H1 (cell line): Measurements from ENCODE around the gene RBM47. TPM values are rescaled to one million over a fixed set of nuclear protein-coding genes. Genes with fewer than 3 reads are reported as not detected.
A peak's percentile ranks its signal among the peaks of the same experiment; 100 is the strongest.

ENCODE experiments used
- CTCF ChIA-PET: fragments of 300-600 bp; sonication (Branson Sonifier 250); formaldehyde crosslinking; loops from one replicate; lab custom pipeline; 2021; ENCODE audit not compliant: partially characterized antibody; lab: Charles Lee
- POLR2A ChIA-PET: fragments of 300-600 bp; sonication (Branson Sonifier 250); formaldehyde crosslinking; loops from one replicate; lab custom pipeline; 2021; ENCODE audit warnings: inconsistent platforms; ENCODE audit not compliant: partially characterized antibody; lab: Charles Lee
- DNase-seq, 2 experiments: peaks; one replicate each; pipeline versions ENCODE4 v3.0.0 to v3.0.0-alpha.2; 2010 to 2022; ENCODE audit warnings: low spot score in 2 of 2, low read depth in 1 of 2, mixed read lengths in 1 of 2
- FAIRE-seq: peaks from 2 replicates; lab custom pipeline; 2011; peaks lifted over from hg19 to GRCh38; lab: Jason Lieb, UNC
- H2AFZ ChIP-seq: 2 replicates; pipeline ENCODE4 v1.8.1; 2012; ENCODE audit warnings: low read length, inconsistent platforms
- H2AK5ac ChIP-seq: 2 replicates; pipeline ENCODE4 v1.6.1; 2013; ENCODE audit warnings: low read depth, low read length
- H2BK120ac ChIP-seq: replicated peaks from 2 replicates; pipeline ENCODE3; 2013; ENCODE audit warnings: low read depth, low read length, inconsistent platforms
- H2BK12ac ChIP-seq: 2 replicates; pipeline ENCODE4 v1.6.1; 2013; ENCODE audit warnings: low read depth, low read length
- H2BK15ac ChIP-seq: 2 replicates; pipeline ENCODE4 v1.6.1; 2013; ENCODE audit warnings: low read length
- H2BK20ac ChIP-seq: 2 replicates; pipeline ENCODE4 v1.6.1; 2013; ENCODE audit warnings: low read length
- H2BK5ac ChIP-seq: 2 replicates; pipeline ENCODE4 v1.6.1; 2013; ENCODE audit warnings: low read depth, low read length
- H3K14ac ChIP-seq: 2 replicates; pipeline ENCODE4 v1.6.1; 2013; ENCODE audit warnings: inconsistent platforms; ENCODE audit not compliant: insufficient read length
- H3K18ac ChIP-seq: 2 replicates; pipeline ENCODE4 v1.6.1; 2013; ENCODE audit warnings: low read length; ENCODE audit errors: extremely low read depth
- H3K23ac ChIP-seq: 2 replicates; pipeline ENCODE4 v1.6.1; 2013; ENCODE audit warnings: inconsistent platforms; ENCODE audit not compliant: insufficient read length
- H3K23me2 ChIP-seq: 2 replicates; pipeline ENCODE4 v1.6.1; 2013; ENCODE audit warnings: low read depth, low read length
- H3K27ac ChIP-seq: 2 replicates; pipeline ENCODE4 v1.6.1; 2011; ENCODE audit warnings: low read depth, low read length, inconsistent platforms
- H3K27me3 ChIP-seq, 4 experiments: replicated peaks in 1 of 4; 1 replicate in 1 of 4; 2 replicates in 3 of 4; pipeline versions ENCODE4 v1.6.1 to v1.8.1; 2011 to 2013; ENCODE audit warnings: low read length in 3 of 4, mild to moderate bottlenecking in 3 of 4, inconsistent platforms in 2 of 4, mixed read lengths in 2 of 4, moderate library complexity in 1 of 4; ENCODE audit not compliant: control insufficient read depth in 3 of 4, insufficient read depth in 3 of 4; ENCODE audit errors: extremely low read depth in 1 of 4
- H3K36me3 ChIP-seq, 4 experiments: 2 replicates each; pipeline versions ENCODE4 v1.6.1 to v1.8.1; 2011 to 2013; ENCODE audit warnings: mild to moderate bottlenecking in 4 of 4, low read length in 3 of 4, moderate library complexity in 2 of 4, control low read depth in 1 of 4, inconsistent platforms in 1 of 4; ENCODE audit not compliant: insufficient read depth in 4 of 4, control insufficient read depth in 2 of 4
- H3K4ac ChIP-seq: replicated peaks from 2 replicates; pipeline ENCODE3; 2013; ENCODE audit warnings: low read length, low read depth, mixed read lengths, inconsistent platforms; ENCODE audit not compliant: insufficient read length
- H3K4me1 ChIP-seq, 4 experiments: replicated peaks in 1 of 4; 1 replicate in 1 of 4; 2 replicates in 3 of 4; pipeline versions ENCODE4 v1.6.1 to v1.8.1; 2011 to 2013; ENCODE audit warnings: low read length in 3 of 4, inconsistent platforms in 2 of 4, mixed read lengths in 1 of 4; ENCODE audit not compliant: insufficient read depth in 4 of 4, control insufficient read depth in 3 of 4
- H3K4me2 ChIP-seq, 2 experiments: 2 replicates each; pipeline versions ENCODE4 v1.6.1 to v1.8.1; 2011 to 2013; ENCODE audit warnings: low read depth in 2 of 2, low read length in 2 of 2, control low read depth in 1 of 2, inconsistent platforms in 1 of 2, mild to moderate bottlenecking in 1 of 2; ENCODE audit not compliant: insufficient read depth in 1 of 2
- H3K4me3 ChIP-seq, 4 experiments: fragments of 200-600, 300-600 bp in 1 of 4; sonication (generic), shearing (Covaris generic), sonication (Bioruptor Twin) in 1 of 4; 2 replicates each; pipeline versions ENCODE4 v1.5.1 to v1.8.1; 2011 to 2016; ENCODE audit warnings: low read length in 4 of 4, low read depth in 3 of 4, control low read depth in 2 of 4, inconsistent platforms in 2 of 4, mild to moderate bottlenecking in 2 of 4, mixed read lengths in 1 of 4, moderate library complexity in 1 of 4; ENCODE audit not compliant: insufficient read depth in 2 of 4; ENCODE audit errors: extremely low read depth in 1 of 4
- H3K56ac ChIP-seq: replicated peaks from 2 replicates; pipeline ENCODE3; 2013; ENCODE audit warnings: low read depth, mild to moderate bottlenecking, mixed read lengths, low read length, inconsistent platforms; ENCODE audit not compliant: insufficient read length
- H3K79me1 ChIP-seq: 2 replicates; pipeline ENCODE4 v1.6.1; 2013; ENCODE audit warnings: low read depth, low read length, control low read depth
- H3K79me2 ChIP-seq, 2 experiments: 2 replicates each; pipeline versions ENCODE4 v1.6.1 to v1.8.1; 2012 to 2013; ENCODE audit warnings: low read length in 2 of 2, mild to moderate bottlenecking in 2 of 2, inconsistent platforms in 1 of 2; ENCODE audit not compliant: insufficient read depth in 2 of 2, control insufficient read depth in 1 of 2
- H3K9ac ChIP-seq, 4 experiments: replicated peaks in 1 of 4; 1 replicate in 1 of 4; 2 replicates in 3 of 4; pipeline versions ENCODE4 v1.6.1 to v1.8.1; 2011 to 2013; ENCODE audit warnings: low read depth in 3 of 4, low read length in 3 of 4, control low read depth in 2 of 4, mild to moderate bottlenecking in 2 of 4, moderate library complexity in 2 of 4, inconsistent platforms in 1 of 4; ENCODE audit errors: extremely low read depth in 1 of 4
- H3K9me3 ChIP-seq, 2 experiments: 2 replicates each; pipeline versions ENCODE4 v1.6.1 to v1.8.1; 2012 to 2013; ENCODE audit warnings: mild to moderate bottlenecking in 2 of 2, moderate library complexity in 2 of 2, control low read depth in 1 of 2, inconsistent platforms in 1 of 2, low read depth in 1 of 2, low read length in 1 of 2, mixed read lengths in 1 of 2; ENCODE audit not compliant: insufficient read depth in 2 of 2
- H4K20me1 ChIP-seq, 2 experiments: replicated peaks in 1 of 2; 2 replicates each; pipeline versions ENCODE3 to v1.8.1; 2011 to 2013; ENCODE audit warnings: inconsistent platforms in 2 of 2, low read length in 2 of 2, mild to moderate bottlenecking in 1 of 2; ENCODE audit not compliant: insufficient read depth in 2 of 2, control insufficient read depth in 1 of 2
- H4K5ac ChIP-seq: 2 replicates; pipeline ENCODE4 v1.6.1; 2013; ENCODE audit warnings: low read length, low read depth, mixed read lengths, inconsistent platforms; ENCODE audit not compliant: insufficient read length
- H4K8ac ChIP-seq: 2 replicates; pipeline ENCODE4 v1.8.0; 2013; ENCODE audit warnings: mild to moderate bottlenecking, moderate library complexity, low read length, inconsistent platforms; ENCODE audit not compliant: insufficient read depth; ENCODE audit errors: extremely low read depth
- H4K91ac ChIP-seq: replicated peaks from 2 replicates; pipeline ENCODE3; 2013; ENCODE audit warnings: low read length, mixed read lengths, inconsistent platforms; ENCODE audit not compliant: insufficient read length
- CEBPB ChIP-seq: IDR thresholded peaks from 2 replicates; pipeline ENCODE4 v1.6.1; 2012; ENCODE audit warnings: low read depth, low read length
- JUN ChIP-seq: IDR thresholded peaks from 2 replicates; pipeline ENCODE4 v1.6.1; 2011; ENCODE audit warnings: low read depth, mild to moderate bottlenecking, improper control_type of control experiment, low read length
- JUND ChIP-seq: IDR thresholded peaks from 2 replicates; pipeline ENCODE4 v1.6.1; 2011; ENCODE audit warnings: mild to moderate bottlenecking, improper control_type of control experiment, low read length
- KDM1A ChIP-seq: fragments of 200-600, 300-600 bp; sonication (generic); IDR thresholded peaks from 2 replicates; pipeline ENCODE4 v1.7.1; 2016; ENCODE audit warnings: mild to moderate bottlenecking, low read length, borderline replicate concordance
- KDM5A ChIP-seq: fragments of 200-600 bp; IDR thresholded peaks from 2 replicates; pipeline ENCODE4 v1.7.1; 2012; ENCODE audit warnings: mild to moderate bottlenecking, low read length, inconsistent platforms, mixed read lengths
- RBBP5 ChIP-seq: IDR thresholded peaks from 2 replicates; pipeline ENCODE4 v1.7.1; 2012; ENCODE audit warnings: low read depth, mild to moderate bottlenecking, inconsistent platforms, low read length, moderate library complexity, borderline replicate concordance
- SAP30 ChIP-seq: fragments of 300-600 bp; sonication (generic); IDR thresholded peaks from 2 replicates; pipeline ENCODE4 v1.7.1; 2012; ENCODE audit warnings: low read length, moderate library complexity, mild to moderate bottlenecking, inconsistent platforms; ENCODE audit not compliant: insufficient read depth, insufficient replicate concordance
- SRF ChIP-seq: IDR thresholded peaks from 2 replicates; pipeline ENCODE4 v1.6.1; 2011; ENCODE audit warnings: mild to moderate bottlenecking, low read depth, low read length, moderate library complexity
- TAF1 ChIP-seq: IDR thresholded peaks from 2 replicates; pipeline ENCODE4 v1.6.1; 2011; ENCODE audit warnings: mild to moderate bottlenecking, low read depth, low read length
- TAF7 ChIP-seq: optimal IDR thresholded peaks from 2 replicates; pipeline ENCODE3; 2011; ENCODE audit warnings: low read depth, mild to moderate bottlenecking, inconsistent platforms, low read length, moderate library complexity, borderline replicate concordance
- WGBS, 2 experiments: shearing (Covaris generic) in 1 of 2; methylation state at CpG; one replicate each; pipeline versions ENCODE4 v1.1.6 to v1.1.7; 2013 to 2015; ENCODE audit warnings: low lambda C conversion rate in 2 of 2, mixed read lengths in 2 of 2, inconsistent platforms in 1 of 2, low coverage in 1 of 2, missing lambda C conversion rate in 1 of 2; ENCODE audit not compliant: insufficient replicate concordance in 2 of 2, insufficient coverage in 1 of 2, insufficient read length in 1 of 2; ENCODE audit errors: extremely low coverage in 1 of 2, missing lambda C conversion rate in 1 of 2; 5-methylcytosine and 5-hydroxymethylcytosine counted together
- polyA plus RNA-seq, 7 experiments: library from polyadenylated mRNA; depleted of rRNA in 3 of 7; stranded (reverse) in 5 of 7; unstranded in 2 of 7; fragments of >200 nt in 5 of 7; fragments of 200-250 nt in 2 of 7; gene quantifications; 1 replicate in 5 of 7; 2 replicates in 1 of 7; 4 replicates in 1 of 7; pipeline versions ENCODE4 v1.2.1 to v1.2.3, GENCODE V29; 2011 to 2013; ENCODE audit warnings: missing spikeins in 2 of 7, mixed read lengths in 2 of 7
- total RNA-seq: library from RNA; stranded (reverse); fragmentation: NEBNext Ultra II Directional; extraction: Animal tissue kit (Norgen Biotek cat#: 25700); gene quantifications from 2 replicates; pipeline ENCODE4 v1.2.1, GENCODE V29; 2021
- TF ChIP-seq, protein P1 (sequence below): IDR thresholded peaks from 2 replicates; pipeline ENCODE4 v1.6.1; 2011; ENCODE audit warnings: low read depth, mild to moderate bottlenecking, low read length; ENCODE audit not compliant: insufficient read depth

RBM47 gene
- total and polyA plus RNA-seq, 2 of the 8 experiments (the other 6 are each of a cell fraction or from before 2014, with no cell fraction given): 42.8 to 78.9 TPM

- no peak for FAIRE-seq
- Histone ChIP-seq H3K36me3 (no peaks in the 10 kb centered on the region; a peak in 1 of 8 replicates), H3K9ac (peak overlapping the region in 1 of 4 experiments; percentile 55; a peak in 3 of 7 replicates), H3K27ac (peak overlapping the region; percentile 57), H4K8ac (no peak overlapping the region), H3K4me1 (peaks cover 9 to 22% (median 18%) of the 10 kb centered on the region in 4 experiments; a peak in 6 of 7 replicates), H2AFZ (no peak overlapping the region), H3K27me3 (no peaks in the 10 kb centered on the region), H3K23me2 (peaks cover 12% of the 10 kb centered on the region), H3K18ac (peak overlapping the region; percentile 92), H3K56ac (peak overlapping the region; percentile 7), H4K20me1 (no peaks in the 10 kb centered on the region), H3K4me3 (peak overlapping the region; percentile 12 to 77 (median 23); a peak in 7 of 8 replicates), H2BK120ac (peak overlapping the region; percentile 62), H3K79me2 (peaks cover 12 to 69% of the 10 kb centered on the region in 2 experiments), H3K4ac (no peak overlapping the region), H3K79me1 (peaks cover 6% of the 10 kb centered on the region), H4K5ac (no peak overlapping the region), H4K91ac (peak overlapping the region; percentile 59), H2BK20ac (no peak overlapping the region), H2BK5ac (peak overlapping the region; percentile 82), H2BK15ac (peak overlapping the region; percentile 32; the same call in 1 of the 2 replicates), H3K9me3 (no peaks in the 10 kb centered on the region), H2AK5ac (no peak overlapping the region), H3K23ac (no peak overlapping the region), H3K14ac (no peak overlapping the region), H3K4me2 (peak overlapping the region; percentile 77 to 99), H2BK12ac (peak overlapping the region; percentile 69)
- ChIA-PET POLR2A (interaction anchor here (0.7 to 2.8 kb wide), 9 partner anchors 11 to 52 kb away, joined by 3 to 11 read pairs (median 4); no protein-coding TSS in a partner anchor), CTCF (interaction anchor here (0.7 to 0.8 kb wide), 3 partner anchors 71 to 302 kb away, joined by 3 read pairs; no protein-coding TSS in a partner anchor)
- no peak for DNase-seq
- 18% methylated on average over 10 of the region's 10 CpGs; no CpG with 5 or more reads in 1 of the 2 experiments for WGBS, 2 experiments
- TF ChIP-seq JUN (no peak), RBBP5 (no peak), SAP30 (no peak), JUND (no peak), KDM5A (no peak), SRF (no peak), TAF1 (no peak), CEBPB (no peak), TAF7 (no peak), KDM1A (no peak)
- TF ChIP-seq, protein P1, sequence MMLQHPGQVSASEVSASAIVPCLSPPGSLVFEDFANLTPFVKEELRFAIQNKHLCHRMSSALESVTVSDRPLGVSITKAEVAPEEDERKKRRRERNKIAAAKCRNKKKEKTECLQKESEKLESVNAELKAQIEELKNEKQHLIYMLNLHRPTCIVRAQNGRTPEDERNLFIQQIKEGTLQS: no peak
Measured at GRCh38 chr4:40626183-40626990, 3.3 kb downstream of the RBM47 start.
